ENCODE results near the gene MFRP. TPM values are rescaled to one million over a fixed set of nuclear protein-coding genes. Genes with fewer than 3 reads are reported as not detected.

MFRP gene
- total and polyA plus RNA-seq, 7 donors, result 0.01 to 0.05 TPM; not detected in 5

DNA sequence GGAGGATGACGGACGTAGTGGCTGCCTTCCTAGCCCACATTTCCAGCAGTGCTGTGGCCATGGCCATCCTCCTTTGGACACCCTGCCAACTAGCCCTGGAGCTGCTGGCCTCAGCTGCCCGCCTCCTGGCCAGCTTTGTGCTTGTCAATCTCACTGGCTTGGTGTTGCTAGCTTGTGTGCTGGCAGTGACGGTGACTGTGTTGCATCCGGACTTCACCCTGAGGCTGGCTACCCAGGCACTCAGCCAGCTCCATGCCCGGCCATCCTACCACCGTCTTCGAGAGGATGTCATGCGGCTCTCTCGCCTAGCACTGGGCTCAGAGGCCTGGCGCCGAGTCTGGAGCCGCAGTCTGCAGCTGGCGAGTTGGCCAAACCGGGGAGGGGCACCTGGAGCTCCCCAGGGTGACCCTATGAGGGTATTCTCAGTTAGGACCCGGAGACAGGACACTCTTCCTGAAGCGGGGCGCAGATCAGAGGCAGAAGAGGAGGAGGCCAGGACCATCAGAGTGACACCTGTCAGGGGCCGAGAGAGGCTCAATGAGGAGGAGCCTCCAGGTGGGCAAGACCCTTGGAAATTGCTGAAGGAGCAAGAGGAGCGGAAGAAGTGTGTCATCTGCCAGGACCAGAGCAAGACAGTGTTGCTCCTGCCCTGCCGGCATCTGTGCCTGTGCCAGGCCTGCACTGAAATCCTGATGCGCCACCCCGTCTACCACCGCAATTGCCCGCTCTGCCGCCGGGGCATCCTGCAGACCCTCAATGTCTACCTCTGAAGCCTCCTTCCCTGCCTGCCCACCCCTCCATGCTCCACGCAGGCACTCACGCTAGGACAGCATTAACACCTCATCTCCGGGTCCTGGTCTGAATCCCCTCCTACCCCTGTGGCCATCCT is 10.6 kb downstream of the MFRP start:
- ATAC-seq (peak; percentile 61 to 72 (median 69)), DNase-seq (peak; percentile 69 to 90)
- Histone ChIP-seq H3K4me1 (peaks cover 53% of the 10 kb centered on the region), H3K36me3 (ENCODE audit: insufficient read depth in 1 of 2, low read depth in 1 of 2) (peaks cover 0 to 11% of the 10 kb centered on the region in 2 donors), H3K9me3 (no peaks in the 10 kb centered on the region), H3K27me3 (ENCODE audit: insufficient read depth in 3 of 3, low read length in 2 of 3) (peaks cover 0 to under 1% (median 0%) of the 10 kb centered on the region in 3 donors), H3K27ac (peak overlapping the region; percentile 95), H3K4me3 (peak overlapping the region; percentile 94)
- intact Hi-C loops (cut with DNase I), result loop anchor here (2.0 to 5.0 kb wide), 2 partner anchors 37 to 129 kb away; partner anchors contain the start of gene CBL (in 2 of the 2)
- TF ChIP-seq, protein P1, sequence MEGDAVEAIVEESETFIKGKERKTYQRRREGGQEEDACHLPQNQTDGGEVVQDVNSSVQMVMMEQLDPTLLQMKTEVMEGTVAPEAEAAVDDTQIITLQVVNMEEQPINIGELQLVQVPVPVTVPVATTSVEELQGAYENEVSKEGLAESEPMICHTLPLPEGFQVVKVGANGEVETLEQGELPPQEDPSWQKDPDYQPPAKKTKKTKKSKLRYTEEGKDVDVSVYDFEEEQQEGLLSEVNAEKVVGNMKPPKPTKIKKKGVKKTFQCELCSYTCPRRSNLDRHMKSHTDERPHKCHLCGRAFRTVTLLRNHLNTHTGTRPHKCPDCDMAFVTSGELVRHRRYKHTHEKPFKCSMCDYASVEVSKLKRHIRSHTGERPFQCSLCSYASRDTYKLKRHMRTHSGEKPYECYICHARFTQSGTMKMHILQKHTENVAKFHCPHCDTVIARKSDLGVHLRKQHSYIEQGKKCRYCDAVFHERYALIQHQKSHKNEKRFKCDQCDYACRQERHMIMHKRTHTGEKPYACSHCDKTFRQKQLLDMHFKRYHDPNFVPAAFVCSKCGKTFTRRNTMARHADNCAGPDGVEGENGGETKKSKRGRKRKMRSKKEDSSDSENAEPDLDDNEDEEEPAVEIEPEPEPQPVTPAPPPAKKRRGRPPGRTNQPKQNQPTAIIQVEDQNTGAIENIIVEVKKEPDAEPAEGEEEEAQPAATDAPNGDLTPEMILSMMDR (IDR thresholded peaks at IDR 0.05), result no peak
- WGBS, 3 donors, result 52 to 62% (median 58%) methylated on average over 30 of the region's 30 CpGs

DNA sequence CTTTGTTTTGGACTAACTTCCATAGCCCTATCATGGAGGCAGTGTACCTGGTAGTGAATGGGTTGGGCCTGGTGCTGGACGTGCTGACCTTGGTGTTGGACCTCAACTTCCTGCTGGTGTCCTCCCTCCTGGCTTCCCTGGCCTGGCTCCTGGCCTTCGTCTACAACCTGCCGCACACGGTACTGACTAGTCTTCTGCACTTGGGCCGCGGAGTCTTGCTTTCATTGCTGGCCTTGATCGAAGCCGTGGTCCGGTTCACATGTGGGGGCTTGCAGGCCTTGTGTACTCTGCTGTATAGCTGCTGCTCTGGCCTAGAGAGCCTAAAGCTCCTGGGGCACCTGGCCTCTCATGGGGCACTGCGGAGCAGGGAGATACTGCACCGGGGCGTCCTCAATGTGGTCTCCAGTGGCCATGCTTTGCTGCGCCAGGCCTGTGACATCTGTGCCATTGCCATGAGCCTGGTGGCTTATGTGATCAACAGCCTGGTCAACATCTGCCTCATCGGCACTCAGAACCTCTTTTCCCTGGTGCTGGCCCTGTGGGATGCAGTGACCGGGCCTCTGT is 11.3 kb downstream of the MFRP start:
- H3K27ac ChIP-seq, result peak overlapping the region; percentile 95
- intact Hi-C loops (cut with DNase I), result loop anchor here (2.0 to 5.0 kb wide), 2 partner anchors 36 to 128 kb away; partner anchors contain the start of gene CBL (in 2 of the 2)
- 43 to 52% (median 49%) methylated on average over 15 of the region's 15 CpGs for WGBS, 3 donors
- ATAC-seq (no peak), DNase-seq (no peak)
- no peaks in the 10 kb centered on the region for H3K9me3 ChIP-seq
- TF ChIP-seq, protein P1 (IDR thresholded peaks at IDR 0.05), result no peak
- H3K4me3 ChIP-seq, result peak overlapping the region; percentile 94
- no peaks in the 10 kb centered on the region for H3K27me3 ChIP-seq (ENCODE audit: insufficient read depth in 3 of 3, low read length in 2 of 3)
- peaks cover 45% of the 10 kb centered on the region for H3K4me1 ChIP-seq
- peaks cover 0 to 11% of the 10 kb centered on the region in 2 donors for H3K36me3 ChIP-seq (ENCODE audit: insufficient read depth in 1 of 2, low read depth in 1 of 2)

DNA sequence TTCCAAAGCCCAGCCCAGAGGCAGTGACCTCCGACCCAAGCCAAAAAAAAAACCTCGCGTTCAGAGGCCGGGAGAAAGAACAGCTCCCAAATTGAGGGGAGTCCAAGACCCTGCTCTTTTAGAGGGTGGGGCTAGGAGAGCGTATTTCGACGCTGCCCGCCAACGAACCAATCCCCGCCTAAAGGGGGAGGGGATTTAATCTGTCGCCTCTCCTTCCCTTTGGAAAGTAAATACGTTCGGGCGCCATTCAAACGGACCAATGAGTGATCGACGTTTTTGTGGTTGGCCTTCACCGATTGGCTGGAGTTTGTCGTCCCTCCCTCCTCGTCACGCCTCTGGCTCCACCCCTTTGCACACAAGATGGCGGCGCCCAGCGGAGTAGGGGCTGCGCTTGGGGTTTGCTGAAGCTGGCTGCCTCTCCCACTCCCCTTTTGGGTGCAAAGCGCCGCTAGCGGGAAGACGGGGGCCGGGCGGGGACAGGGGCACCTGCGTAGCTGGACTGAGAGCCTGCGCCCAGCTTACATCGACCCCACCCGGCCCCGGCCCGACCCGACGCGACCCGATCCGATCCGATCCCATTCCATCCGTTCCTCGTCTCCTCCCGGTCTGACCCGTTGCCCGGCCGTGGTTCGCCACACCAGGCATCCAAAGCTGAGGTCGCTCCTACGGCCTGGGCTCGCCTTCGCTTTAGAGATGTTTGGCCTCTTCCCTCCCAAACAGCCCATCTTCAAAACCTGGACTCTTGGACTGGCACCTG is 12.2 kb downstream of the MFRP start, which contains the start of gene RNF26:
Gene RNF26, plus strand, starts transcription at position 354 of the 757 bp plus-strand sequence. CDS start 596 bp downstream, outside the sequence.
- peak; percentile 90 to 94 (median 90) for ATAC-seq

More for the DNA sequence above, 12.2 kb downstream of the MFRP start, which contains the start of gene RNF26:
- peaks cover 41% of the 10 kb centered on the region for H3K4me1 ChIP-seq
- no peaks in the 10 kb centered on the region for H3K27me3 ChIP-seq (ENCODE audit: insufficient read depth in 3 of 3, low read length in 2 of 3)
- peak within 1 kb of the TSS; percentile 95 for H3K27ac ChIP-seq
- peak; percentile 91 to 96 for DNase-seq
- intact Hi-C loops (cut with DNase I), result loop anchor here in 1 of 2 donors (2.0 kb wide), 1 partner anchor 36 kb away; no protein-coding TSS in a partner anchor
- peak within 1 kb of the TSS; percentile 94 for H3K4me3 ChIP-seq
- 0% methylated on average over 41 to 54 of the region's 54 CpGs for WGBS, 3 donors
- TF ChIP-seq, protein P1 (IDR thresholded peaks at IDR 0.05), result no peak
- no peaks in the 10 kb centered on the region for H3K9me3 ChIP-seq
- peaks cover 0 to 11% of the 10 kb centered on the region in 2 donors for H3K36me3 ChIP-seq (ENCODE audit: insufficient read depth in 1 of 2, low read depth in 1 of 2)
